ENCODE results near the gene GNPTAB.
"Not testable (repeated sequence)": the region's sequence is repeated elsewhere in the genome, so short reads cannot be mapped to it uniquely, and the experiment has no call there.

Gene GNPTAB

DNA sequence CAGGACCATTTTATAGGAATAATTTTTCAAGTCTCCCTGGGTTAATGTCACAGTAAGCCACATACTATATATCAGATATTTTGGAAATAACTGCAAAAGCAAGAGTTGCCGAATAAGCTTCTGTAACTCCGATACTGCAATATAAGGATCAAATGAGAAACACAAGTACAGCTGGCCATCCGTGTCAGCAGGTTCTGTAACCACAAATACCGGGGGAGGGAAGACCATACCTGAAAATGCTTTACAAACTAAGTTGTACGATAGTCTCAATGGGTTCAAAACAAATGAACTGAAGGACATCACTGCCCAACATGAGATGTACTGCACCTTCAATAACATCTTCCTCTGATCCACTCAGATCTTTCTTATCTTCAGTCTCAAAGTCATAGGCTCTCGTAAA, 93.3 kb downstream of the GNPTAB start:
- DNase-seq (ENCODE audit: low spot score), result no peak

GRCh38 chr12:101734482-101734881, 96.3 kb downstream of the GNPTAB start:
- not testable (repeated sequence) for DNase-seq (ENCODE audit: low spot score)

GRCh38 chr12:101733166-101733565, 97.6 kb downstream of the GNPTAB start:
- DNase-seq (ENCODE audit: low spot score), result peak; percentile 25

DNA sequence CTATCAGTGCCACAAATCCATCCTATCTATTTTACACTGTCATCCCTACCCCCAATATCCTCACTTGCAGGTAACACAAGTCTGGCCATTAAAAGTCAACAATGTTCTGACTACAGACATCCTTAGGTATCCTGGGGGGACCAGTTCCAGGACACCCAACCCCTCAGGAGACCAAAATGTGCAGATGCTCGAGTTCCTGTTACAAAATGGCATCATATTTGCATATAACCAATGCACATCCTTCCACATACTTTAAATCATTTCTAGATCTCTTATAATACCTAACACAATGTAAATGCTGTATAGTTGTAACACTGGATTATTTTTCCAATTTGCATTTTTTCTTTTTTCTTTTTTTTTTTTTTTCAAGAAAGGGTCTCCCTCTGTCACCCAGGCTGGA, 98.4 kb downstream of the GNPTAB start:
- DNase-seq (ENCODE audit: low spot score), result no peak

DNA sequence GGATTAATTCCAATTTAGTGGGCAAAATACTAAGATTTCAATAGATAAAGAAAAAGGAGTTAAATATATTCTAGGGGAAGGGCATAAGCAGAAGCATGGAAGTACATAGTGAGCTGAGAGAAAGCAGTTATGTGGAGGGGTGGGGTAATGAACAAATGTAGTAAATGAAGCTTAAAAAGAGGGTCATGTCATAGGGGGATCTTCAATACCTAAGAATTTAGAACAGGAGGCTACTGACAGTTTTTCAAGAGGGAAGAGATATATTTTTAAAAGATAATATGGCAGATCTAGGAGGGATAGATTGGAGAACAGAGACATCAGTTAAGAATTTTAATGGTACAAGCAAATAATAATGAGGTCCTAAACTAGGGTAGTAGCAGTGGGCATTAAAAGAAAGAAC, 100.9 kb downstream of the GNPTAB start:
- no peak for DNase-seq (ENCODE audit: low spot score)

- DNase-seq (ENCODE audit: low spot score), result no peak
Measured at GRCh38 chr12:101727098-101727497, 103.7 kb downstream of the GNPTAB start.

DNA sequence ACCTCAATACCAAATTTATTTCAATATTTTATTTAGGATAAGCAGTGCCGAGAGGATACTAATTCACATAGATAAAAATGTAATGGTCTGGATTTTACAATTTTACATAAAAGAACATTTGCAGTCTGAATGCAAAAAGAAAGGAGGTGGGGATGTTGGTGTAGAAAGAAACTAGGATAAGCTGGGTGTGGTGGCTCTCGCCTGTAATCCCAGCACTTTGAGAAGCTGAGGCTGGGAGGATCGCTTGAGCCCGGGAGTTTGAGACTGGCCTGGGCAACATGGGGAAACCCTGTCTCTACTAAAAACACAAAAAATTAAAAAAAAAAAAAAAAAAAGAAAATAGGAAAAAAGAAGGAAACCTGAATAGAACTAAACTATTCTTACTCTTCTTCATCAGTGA, 108.4 kb downstream of the GNPTAB start:
- no peak for DNase-seq (ENCODE audit: low spot score)

- no peak for DNase-seq (ENCODE audit: low spot score)
Measured at GRCh38 chr12:101720118-101720517, 110.6 kb downstream of the GNPTAB start.

- no peak for DNase-seq (ENCODE audit: low spot score)
Measured at GRCh38 chr12:101719566-101719965, 111.2 kb downstream of the GNPTAB start.

GRCh38 chr12:101714877-101715444, 115.8 kb downstream of the GNPTAB start:
- no peak for DNase-seq (ENCODE audit: low spot score)

DNA sequence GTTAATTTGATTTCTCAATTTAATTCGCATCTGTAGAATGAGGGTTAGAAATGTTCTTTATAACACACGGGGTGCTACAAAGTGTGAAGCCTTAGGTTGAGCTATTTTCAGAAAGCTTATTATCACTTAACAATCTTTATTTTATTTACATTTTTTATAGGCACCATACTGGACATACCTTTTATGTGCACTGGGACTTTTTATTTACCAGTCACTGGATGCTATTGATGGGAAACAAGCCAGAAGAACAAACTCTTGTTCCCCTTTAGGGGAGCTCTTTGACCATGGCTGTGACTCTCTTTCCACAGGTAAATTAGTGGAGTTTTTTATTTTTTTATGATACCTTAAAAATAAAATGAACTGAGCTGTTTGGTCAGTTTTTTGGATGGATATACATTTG, 116.8 kb downstream of the GNPTAB start:
- no peak for DNase-seq (ENCODE audit: low spot score)

- no peak for DNase-seq (ENCODE audit: low spot score)
Measured at GRCh38 chr12:101713059-101713682, 117.6 kb downstream of the GNPTAB start.

GRCh38 chr12:101710288-101710687, 120.5 kb downstream of the GNPTAB start:
- no peak for DNase-seq (ENCODE audit: low spot score)

- DNase-seq (ENCODE audit: low spot score), result no peak
Measured at GRCh38 chr12:101707131-101707782, 123.5 kb downstream of the GNPTAB start.

DNA sequence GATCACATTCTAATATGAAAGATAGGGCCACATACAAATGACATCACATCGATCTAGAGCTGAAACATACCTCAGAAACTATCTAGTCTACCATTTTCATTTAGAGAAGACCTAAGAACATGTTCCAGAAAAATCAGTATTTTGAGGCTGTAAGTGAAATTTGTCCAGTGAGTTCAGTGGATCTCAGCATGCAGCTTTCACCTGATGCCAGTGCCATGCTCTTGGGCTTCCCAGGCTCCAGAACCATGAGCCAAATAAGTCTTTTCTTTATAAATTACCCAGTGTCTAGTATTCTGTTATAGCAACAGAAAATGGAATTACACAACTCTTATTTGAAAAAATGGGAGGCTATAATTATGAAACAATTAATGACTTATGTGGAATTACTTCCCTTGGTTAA, 124.4 kb downstream of the GNPTAB start:
- no peak for DNase-seq (ENCODE audit: low spot score)

DNA sequence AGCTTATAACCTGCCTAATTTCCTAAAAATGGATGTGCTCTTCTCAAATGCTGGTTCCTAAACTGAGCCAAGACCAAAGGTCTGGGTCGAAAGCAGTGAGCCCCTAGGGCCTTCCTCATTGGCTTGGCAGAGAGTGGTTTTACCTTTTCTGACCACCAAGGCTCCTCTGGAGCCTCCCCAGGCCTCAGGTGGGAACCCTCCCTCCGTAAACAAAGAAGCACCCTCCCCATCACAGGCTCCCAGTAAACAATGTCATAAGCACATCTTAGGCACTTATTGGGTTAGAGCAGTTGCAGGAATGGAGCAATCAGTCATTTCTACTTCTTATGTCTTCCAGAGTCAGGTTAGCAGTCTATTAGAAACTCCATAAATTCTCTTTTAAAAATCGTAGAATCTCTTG, 127.3 kb downstream of the GNPTAB start:
- DNase-seq (ENCODE audit: low spot score), result no peak

- DNase-seq (ENCODE audit: low spot score), result no peak
Measured at GRCh38 chr12:101700299-101700820, 130.4 kb downstream of the GNPTAB start.

GRCh38 chr12:101698800-101699347, 131.9 kb downstream of the GNPTAB start:
- DNase-seq (ENCODE audit: low spot score), result no peak

DNA sequence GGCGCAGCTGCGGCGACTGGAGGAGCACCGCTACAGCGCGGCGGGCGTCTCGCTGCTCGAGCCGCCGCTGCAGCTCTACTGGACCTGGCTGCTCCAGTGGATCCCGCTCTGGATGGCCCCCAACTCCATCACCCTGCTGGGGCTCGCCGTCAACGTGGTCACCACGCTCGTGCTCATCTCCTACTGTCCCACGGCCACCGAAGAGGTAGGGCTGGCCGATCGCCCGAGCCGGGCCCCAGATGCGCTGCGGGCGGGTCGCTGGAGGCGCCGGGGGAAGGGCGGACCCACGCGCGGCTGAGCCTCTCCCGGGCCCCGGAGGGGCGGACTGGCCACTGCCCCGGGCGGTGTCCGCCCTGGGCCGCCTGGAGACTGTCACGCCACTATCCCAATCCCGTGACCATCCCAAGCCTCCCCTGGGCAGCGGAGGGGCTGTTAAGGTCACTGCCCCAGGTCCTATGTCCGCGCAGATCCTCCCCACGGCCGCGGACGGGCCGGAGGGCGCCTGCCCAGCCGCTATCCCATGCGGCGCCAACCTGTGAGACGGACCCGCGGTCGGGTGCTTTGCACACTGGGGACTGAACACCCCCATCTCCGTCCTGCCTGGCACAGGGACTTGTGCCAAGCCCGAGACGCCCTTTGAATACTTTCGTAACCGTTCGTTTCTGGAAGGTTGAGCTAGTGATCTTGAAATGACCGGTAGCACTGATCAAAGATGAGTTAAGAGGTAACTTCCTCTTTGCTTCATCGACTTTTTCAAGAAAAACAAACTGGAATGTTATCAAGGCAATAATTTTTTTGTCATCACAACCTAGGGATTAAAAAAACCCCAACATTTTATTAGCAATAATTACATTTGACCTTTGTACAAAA, 132.6 kb downstream of the GNPTAB start:
- DNase-seq (ENCODE audit: low spot score), result peak; percentile 53

DNA sequence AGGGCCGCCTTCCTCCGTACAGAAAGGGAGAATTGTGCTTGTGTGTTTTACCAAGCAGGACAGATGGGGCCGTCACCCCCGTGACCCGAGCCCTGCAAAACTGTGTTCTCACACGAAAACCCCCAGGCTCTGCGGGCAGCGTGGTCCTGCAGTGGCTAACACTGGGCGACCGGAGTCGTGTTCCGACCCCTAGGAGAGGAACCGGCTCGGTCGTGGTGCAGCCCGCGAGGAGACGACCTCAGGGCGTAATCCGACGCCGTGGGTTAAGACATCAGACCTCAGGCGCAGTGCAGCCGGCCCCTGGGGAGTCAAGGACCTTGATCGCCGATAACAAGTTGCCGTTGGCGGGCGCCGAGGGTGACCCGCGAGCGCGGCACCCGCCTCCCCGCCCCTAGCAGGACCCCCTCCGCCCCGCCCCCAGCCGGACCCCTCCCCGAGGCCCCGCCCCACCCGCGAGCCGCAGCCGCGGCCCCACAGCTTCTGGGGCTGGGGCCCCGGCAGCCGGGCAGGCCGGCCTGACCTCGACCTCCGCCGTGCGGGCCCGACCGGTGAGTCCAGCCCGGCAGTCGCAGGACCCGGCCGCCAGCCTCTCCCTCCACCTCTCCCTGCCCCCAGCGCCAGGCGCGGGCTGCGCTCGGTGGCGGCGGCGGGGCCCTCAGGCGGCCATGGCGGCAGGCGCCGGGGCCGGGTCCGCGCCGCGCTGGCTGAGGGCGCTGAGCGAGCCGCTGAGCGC, 133.4 kb downstream of the GNPTAB start, which contains the start of gene CHPT1:
TSS of gene CHPT1 (plus strand) at position 444 of the 733 bp plus-strand sequence. CDS start at position 666, 222 bp downstream.
- peak; percentile 47 for DNase-seq (ENCODE audit: low spot score)
